Measurements from ENCODE around the gene SRD5A3.

Gene SRD5A3

GRCh38 chr4:55378617-55379467 lies 32.8 kb downstream of the SRD5A3 start:
- no peak for DNase-seq

- DNase-seq = no peak
Observed at GRCh38 chr4:55380576-55380975, 34.5 kb downstream of the SRD5A3 start.

- DNase-seq = no peak
Observed at GRCh38 chr4:55381502-55381901, 35.5 kb downstream of the SRD5A3 start.

- no peak for DNase-seq
Observed at GRCh38 chr4:55382488-55383003, 36.5 kb downstream of the SRD5A3 start.

- no peak for DNase-seq
Observed at GRCh38 chr4:55385201-55385649, 39.2 kb downstream of the SRD5A3 start.

- DNase-seq = no peak
Observed at GRCh38 chr4:55386073-55386472, 40.0 kb downstream of the SRD5A3 start.

- no peak for DNase-seq
Observed at GRCh38 chr4:55386840-55387239, 40.8 kb downstream of the SRD5A3 start.

GRCh38 chr4:55393461-55394320 lies 47.6 kb downstream of the SRD5A3 start:
- no peak for DNase-seq

- DNase-seq = no peak
Observed at GRCh38 chr4:55395218-55395528, 49.1 kb downstream of the SRD5A3 start.

GRCh38 chr4:55395529-55396307 lies 49.7 kb downstream of the SRD5A3 start, which contains the start of gene TMEM165:
Gene TMEM165 (plus strand): TSS chr4:55395957. CDS start chr4:55396190, 233 bp downstream.
- DNase-seq = peak; percentile 95

- DNase-seq = peak; percentile 71
Observed at GRCh38 chr4:55396308-55397125, 50.5 kb downstream of the SRD5A3 start.

GRCh38 chr4:55397126-55397436 lies 51.0 kb downstream of the SRD5A3 start:
- DNase-seq = no peak

- no peak for DNase-seq
Observed at GRCh38 chr4:55397520-55398321, 51.7 kb downstream of the SRD5A3 start.

- DNase-seq = no peak
Observed at GRCh38 chr4:55398461-55398860, 52.4 kb downstream of the SRD5A3 start.

- no peak for DNase-seq
Observed at GRCh38 chr4:55398966-55399365, 52.9 kb downstream of the SRD5A3 start.

- DNase-seq = no peak
Observed at GRCh38 chr4:55399581-55399980, 53.5 kb downstream of the SRD5A3 start.

GRCh38 chr4:55405073-55405472 lies 59.0 kb downstream of the SRD5A3 start:
- DNase-seq = no peak

- DNase-seq = no peak
Observed at GRCh38 chr4:55406545-55406944, 60.5 kb downstream of the SRD5A3 start.

GRCh38 chr4:55407119-55407518 lies 61.1 kb downstream of the SRD5A3 start:
- no peak for DNase-seq

- DNase-seq = no peak
Observed at GRCh38 chr4:55407764-55408163, 61.7 kb downstream of the SRD5A3 start.

- no peak for DNase-seq
Observed at GRCh38 chr4:55409468-55410171, 63.6 kb downstream of the SRD5A3 start.

All from activated CD8-positive, alpha-beta memory T cell treated with anti-CD3 and anti-CD28 coated beads, Interleukin-2, amount 50 U/mL, for 48 hours (primary cell).